MV-4-11 (cell line): ENCODE data around the gene CYP2S1.
"Not testable (repeated sequence)": the region's sequence is repeated elsewhere in the genome, so short reads cannot be mapped to it uniquely, and the experiment has no call there.

ENCODE experiments used
- DNase-seq: peaks from one replicate; lab custom pipeline; 2025; lab: John Stamatoyannopoulos, UW

Gene CYP2S1, protein sequence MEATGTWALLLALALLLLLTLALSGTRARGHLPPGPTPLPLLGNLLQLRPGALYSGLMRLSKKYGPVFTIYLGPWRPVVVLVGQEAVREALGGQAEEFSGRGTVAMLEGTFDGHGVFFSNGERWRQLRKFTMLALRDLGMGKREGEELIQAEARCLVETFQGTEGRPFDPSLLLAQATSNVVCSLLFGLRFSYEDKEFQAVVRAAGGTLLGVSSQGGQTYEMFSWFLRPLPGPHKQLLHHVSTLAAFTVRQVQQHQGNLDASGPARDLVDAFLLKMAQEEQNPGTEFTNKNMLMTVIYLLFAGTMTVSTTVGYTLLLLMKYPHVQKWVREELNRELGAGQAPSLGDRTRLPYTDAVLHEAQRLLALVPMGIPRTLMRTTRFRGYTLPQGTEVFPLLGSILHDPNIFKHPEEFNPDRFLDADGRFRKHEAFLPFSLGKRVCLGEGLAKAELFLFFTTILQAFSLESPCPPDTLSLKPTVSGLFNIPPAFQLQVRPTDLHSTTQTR

GRCh38 chr19:41192574-41193429 is at the start of gene CYP2S1:
Gene CYP2S1 (plus strand): TSS chr19:41193219. CDS start chr19:41193265, 46 bp downstream.
- DNase-seq, result no peak

DNA sequence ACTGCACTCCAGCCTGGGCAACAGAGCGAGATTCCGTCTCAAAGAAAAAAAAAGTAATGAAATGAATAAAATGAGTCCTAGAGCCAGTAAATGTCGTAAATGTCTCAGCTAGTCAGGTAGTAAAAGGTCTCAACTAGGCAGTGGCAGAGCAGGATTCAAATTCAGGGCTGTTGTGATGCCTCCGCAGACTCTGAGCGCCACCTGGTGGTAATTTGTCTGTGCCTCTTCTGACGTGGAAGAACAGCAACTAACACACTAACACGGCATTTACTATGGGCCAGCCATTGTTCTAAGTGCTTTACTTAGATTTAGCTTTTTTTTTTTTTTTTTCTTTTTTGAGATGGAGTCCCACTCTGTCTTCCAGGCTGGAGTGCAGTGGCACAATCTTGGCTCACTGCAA is 48.6 kb upstream of the CYP2S1 start:
- DNase-seq, result peak; percentile 83

DNA sequence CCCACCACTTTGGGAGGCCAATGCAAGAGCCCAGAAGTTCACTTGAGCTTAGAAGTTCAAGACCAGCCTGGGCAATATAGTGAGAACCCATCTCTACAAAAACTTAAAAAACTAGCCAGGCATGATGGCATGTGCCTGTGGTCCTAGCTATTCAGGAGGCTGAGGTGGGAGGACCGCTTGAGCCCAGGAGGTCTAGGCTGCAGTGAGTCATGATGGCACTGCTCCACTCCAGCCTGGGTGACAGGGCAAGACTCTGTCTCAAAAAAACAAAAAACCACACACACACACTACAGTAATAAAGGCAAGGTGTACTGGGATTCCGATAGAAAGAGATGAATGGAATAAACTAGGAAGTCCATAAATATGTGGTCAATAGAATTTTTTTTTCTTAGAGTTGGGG is 43.2 kb upstream of the CYP2S1 start:
- no peak for DNase-seq

- not testable (repeated sequence) for DNase-seq
Measured at GRCh38 chr19:41150986-41151385, 42.0 kb upstream of the CYP2S1 start.

- DNase-seq, result no peak
Measured at GRCh38 chr19:41154060-41154459, 39.0 kb upstream of the CYP2S1 start.

DNA sequence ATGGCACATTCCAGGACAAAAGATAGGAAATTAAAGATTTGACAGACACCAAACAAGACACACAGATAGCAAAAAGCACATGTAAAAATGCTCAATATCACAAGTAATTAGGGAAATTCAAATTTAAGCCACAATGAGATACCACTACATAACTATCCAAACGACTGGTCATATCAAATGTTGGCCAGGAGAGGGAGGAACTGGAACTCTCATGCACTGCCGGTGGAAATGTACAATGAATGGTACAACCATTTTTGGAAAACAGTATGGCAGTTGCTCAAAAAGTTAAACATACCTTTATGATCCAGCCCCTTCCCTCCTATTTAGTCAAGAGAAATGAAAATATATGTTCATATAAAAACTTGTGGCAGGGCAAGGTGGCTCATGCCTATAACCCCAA is 36.8 kb upstream of the CYP2S1 start:
- no peak for DNase-seq

- DNase-seq, result peak; percentile 41
Measured at GRCh38 chr19:41159881-41160280, 33.1 kb upstream of the CYP2S1 start.

DNA sequence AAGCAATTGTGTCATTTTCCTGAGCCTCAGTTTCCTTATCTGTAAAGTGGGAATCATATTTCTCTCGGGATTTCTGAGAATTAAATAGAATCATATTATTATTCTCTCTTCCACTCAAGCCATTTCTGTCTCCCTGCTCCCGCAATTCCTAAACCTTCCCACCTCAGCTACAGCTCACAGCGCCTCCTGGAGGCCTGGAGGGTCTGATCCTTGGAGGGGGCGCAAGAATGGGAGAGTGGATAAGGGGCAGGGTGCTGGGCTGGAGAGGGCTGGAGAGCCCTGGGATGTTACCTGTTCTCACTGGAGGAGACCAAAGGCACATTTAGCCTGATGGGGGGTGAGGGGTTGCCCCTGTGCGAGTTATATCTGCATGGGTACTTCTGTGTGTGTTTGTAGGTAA is 31.1 kb upstream of the CYP2S1 start:
- DNase-seq, result no peak

- no peak for DNase-seq
Measured at GRCh38 chr19:41166944-41167804, 25.8 kb upstream of the CYP2S1 start.

DNA sequence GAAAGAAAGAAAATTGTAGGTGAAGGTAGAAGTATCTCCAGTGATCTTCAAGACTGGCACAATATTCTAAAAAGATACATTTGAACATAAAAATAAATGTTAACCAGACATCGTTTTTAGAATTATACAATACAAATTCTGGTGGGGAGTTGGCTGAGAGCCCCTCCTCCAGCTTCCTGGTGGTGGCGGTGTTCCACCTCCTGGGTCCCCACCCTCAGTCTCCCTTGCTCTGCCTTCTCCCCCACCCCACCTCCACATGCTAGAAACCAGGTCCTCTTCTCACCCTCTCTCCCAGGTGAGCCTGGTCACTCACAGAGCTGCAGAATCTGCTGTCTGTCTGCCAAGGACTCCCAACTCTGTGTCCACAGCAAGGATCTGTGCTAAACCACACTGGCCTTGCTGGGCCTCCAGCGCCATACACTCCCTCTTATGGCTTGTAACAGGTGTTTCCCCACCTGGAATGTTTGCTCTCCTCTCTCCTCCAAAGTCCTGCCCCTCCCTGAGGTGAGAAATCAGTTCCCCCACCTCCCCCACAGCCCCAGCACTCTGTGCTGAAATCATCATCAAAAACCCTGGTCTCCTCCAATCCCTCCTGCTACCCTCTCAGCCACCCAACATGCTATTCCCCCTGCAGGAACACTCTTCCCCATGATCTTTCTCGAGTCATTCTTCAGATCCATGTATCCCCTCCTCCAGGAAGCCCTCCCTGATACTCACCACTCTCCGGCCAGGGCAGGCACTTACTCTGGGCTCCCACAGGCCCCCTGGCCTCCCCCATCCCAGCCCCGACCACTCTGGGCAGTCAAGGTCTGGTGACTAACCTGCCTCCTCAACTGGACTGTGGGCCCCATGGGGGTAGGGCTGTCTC is 20.5 kb upstream of the CYP2S1 start:
- DNase-seq, result no peak

DNA sequence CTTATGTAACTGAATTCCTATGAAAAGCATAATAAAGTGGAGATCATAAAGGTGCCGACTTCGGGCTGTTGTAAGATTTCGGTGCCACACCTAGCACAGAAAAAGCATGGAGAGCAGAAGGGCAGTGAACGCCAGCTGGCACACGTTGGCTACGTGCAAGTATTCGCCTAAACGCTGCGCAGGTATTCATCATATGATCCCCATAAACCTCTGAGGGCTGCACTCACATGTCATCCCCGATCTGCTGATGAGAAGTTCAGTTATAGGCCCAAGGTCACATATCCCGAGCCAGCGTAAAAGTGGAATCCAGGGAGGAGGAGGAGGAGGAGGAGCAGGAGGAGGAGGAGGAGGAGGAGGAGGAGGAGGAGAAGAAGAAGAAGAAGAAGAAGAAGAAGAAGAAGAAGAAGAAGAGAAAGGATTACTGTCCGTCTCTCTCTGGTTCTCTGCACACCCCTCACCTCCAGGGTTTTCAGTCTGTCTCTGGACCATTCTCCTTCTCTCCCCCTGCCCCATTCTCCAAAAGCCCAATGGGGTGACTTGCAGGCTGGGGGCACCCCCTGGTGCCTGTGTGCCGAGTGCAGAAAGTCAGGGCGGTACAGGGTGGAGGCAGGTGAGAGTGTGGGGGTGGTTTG is 18.6 kb upstream of the CYP2S1 start:
- no peak for DNase-seq

GRCh38 chr19:41175801-41176777 is 16.9 kb upstream of the CYP2S1 start:
- DNase-seq, result peak; percentile 95

GRCh38 chr19:41180173-41180572 is 12.8 kb upstream of the CYP2S1 start:
- not testable (repeated sequence) for DNase-seq

- no peak for DNase-seq
Measured at GRCh38 chr19:41186971-41187883, 5.8 kb upstream of the CYP2S1 start.

GRCh38 chr19:41187884-41188279 is 5.1 kb upstream of the CYP2S1 start:
- no peak for DNase-seq

GRCh38 chr19:41189425-41190065 is 3.5 kb upstream of the CYP2S1 start:
- DNase-seq, result no peak

DNA sequence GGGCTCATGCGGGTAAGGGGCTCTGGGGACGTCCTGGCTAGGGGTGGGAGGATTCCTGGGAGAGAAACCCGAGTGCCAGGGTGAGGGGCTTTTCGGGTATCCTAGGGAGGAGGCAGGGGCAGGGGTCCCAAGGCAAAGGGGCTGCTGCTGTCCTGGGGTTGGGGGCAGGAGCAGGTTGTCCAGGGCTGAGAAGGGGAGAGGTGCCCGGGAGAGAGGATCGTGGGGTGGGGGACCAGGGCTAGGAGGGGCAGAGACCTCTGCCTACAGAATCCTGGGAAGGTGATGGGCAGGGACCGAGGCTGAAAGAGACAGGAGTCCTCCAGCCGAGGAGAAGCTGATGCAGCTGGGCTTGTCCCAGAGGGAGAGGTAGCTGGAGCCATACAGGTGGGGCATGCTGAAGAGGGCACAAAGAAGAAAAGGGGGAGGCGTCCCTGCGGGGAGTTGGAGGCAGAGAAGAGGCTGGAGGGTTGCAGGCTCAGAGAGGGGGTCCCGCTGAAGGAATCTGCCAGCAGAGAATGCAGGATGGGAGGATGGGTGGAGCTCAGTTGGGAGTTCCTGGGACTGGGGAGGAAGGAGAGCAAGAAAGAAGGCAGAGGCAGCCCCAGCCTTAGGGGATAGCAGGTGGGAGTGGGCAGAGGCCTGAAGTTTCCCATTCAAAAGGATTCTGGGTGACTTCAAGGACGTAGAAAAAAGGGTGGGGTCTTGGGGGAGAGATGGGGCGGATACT is 574 bp downstream of the CYP2S1 start:
- DNase-seq, result no peak
